ENCODE data around the gene BRMS1L. TPM values are rescaled to one million over a fixed set of nuclear protein-coding genes. Genes with fewer than 3 reads are reported as not detected.

BRMS1L gene
- total RNA-seq, 2 experiments from 2014 or later = 4.3 to 5.5 TPM

GRCh38 chr14:35895256-35895655, 69.1 kb downstream of the BRMS1L start:
- Mint-ChIP-seq H3K36me3 (ENCODE audit: low read depth) (peaks cover 9% of the 10 kb centered on the region), H3K4me1 (ENCODE audit: low read depth) (no peaks in the 10 kb centered on the region), H3K27ac (no peak overlapping the region), H3K9me3 (peaks cover 27% of the 10 kb centered on the region), H3K4me3 (no peak overlapping the region), H3K27me3 (no peaks in the 10 kb centered on the region)
- TF ChIP-seq CTCF (IDR thresholded peaks at IDR 0.05) = no peak
- intact Hi-C loops (cut with micrococcal nuclease) = no loop called here
- no peak for ATAC-seq
- no peak for DNase-seq
- ChIA-PET POLR2A (no interaction called here), CTCF (no interaction called here)

GRCh38 chr14:35897616-35898111, 71.5 kb downstream of the BRMS1L start:
- intact Hi-C loops (cut with micrococcal nuclease) = no loop called here
- ATAC-seq (no peak), DNase-seq (no peak)
- Mint-ChIP-seq H3K4me1 (ENCODE audit: low read depth) (no peaks in the 10 kb centered on the region), H3K27me3 (no peaks in the 10 kb centered on the region), H3K4me3 (no peak overlapping the region), H3K27ac (no peak overlapping the region), H3K9me3 (peaks cover 27% of the 10 kb centered on the region), H3K36me3 (ENCODE audit: low read depth) (peaks cover 9% of the 10 kb centered on the region)
- CTCF ChIA-PET = no interaction called here
- POLR2A ChIA-PET = interaction anchor here (0.7 kb wide), 1 partner anchor 98 kb away, joined by 3 read pairs; no protein-coding TSS in a partner anchor
- no peak for TF ChIP-seq CTCF (IDR thresholded peaks at IDR 0.05)

GRCh38 chr14:35898217-35898775, 72.2 kb downstream of the BRMS1L start:
- ChIA-PET CTCF (no interaction called here), POLR2A (interaction anchor here (0.7 kb wide), 1 partner anchor 97 kb away, joined by 3 read pairs; no protein-coding TSS in a partner anchor)
- Mint-ChIP-seq H3K27me3 (no peaks in the 10 kb centered on the region), H3K9me3 (peaks cover 27% of the 10 kb centered on the region), H3K4me1 (ENCODE audit: low read depth) (no peaks in the 10 kb centered on the region), H3K27ac (no peak overlapping the region), H3K4me3 (no peak overlapping the region), H3K36me3 (ENCODE audit: low read depth) (peaks cover 8% of the 10 kb centered on the region)
- no peak for ATAC-seq
- no peak for TF ChIP-seq CTCF (IDR thresholded peaks at IDR 0.05)
- DNase-seq = no peak
- intact Hi-C loops (cut with micrococcal nuclease) = no loop called here

GRCh38 chr14:35900741-35901140, 74.6 kb downstream of the BRMS1L start:
- H3K27me3 Mint-ChIP-seq = no peaks in the 10 kb centered on the region
- no peaks in the 10 kb centered on the region for H3K4me1 Mint-ChIP-seq (ENCODE audit: low read depth)
- ATAC-seq (no peak), DNase-seq (no peak)
- no peak for TF ChIP-seq CTCF (IDR thresholded peaks at IDR 0.05)
- H3K36me3 Mint-ChIP-seq (ENCODE audit: low read depth) = no peaks in the 10 kb centered on the region
- no peak overlapping the region for H3K4me3 Mint-ChIP-seq
- no peak overlapping the region for H3K27ac Mint-ChIP-seq
- H3K9me3 Mint-ChIP-seq = peaks cover 7% of the 10 kb centered on the region
- intact Hi-C loops (cut with micrococcal nuclease) = no loop called here
- CTCF ChIA-PET = no interaction called here
- POLR2A ChIA-PET = no interaction called here

- no peaks in the 10 kb centered on the region for H3K4me1 Mint-ChIP-seq (ENCODE audit: low read depth)
- no peaks in the 10 kb centered on the region for H3K27me3 Mint-ChIP-seq
- no peak overlapping the region for H3K27ac Mint-ChIP-seq
- CTCF ChIA-PET = interaction anchor here (0.8 to 1.0 kb wide), 2 partner anchors 18 to 26 kb away, joined by 3 read pairs; no protein-coding TSS in a partner anchor
- H3K9me3 Mint-ChIP-seq = no peaks in the 10 kb centered on the region
- intact Hi-C loops (cut with micrococcal nuclease) = no loop called here
- H3K4me3 Mint-ChIP-seq = no peak overlapping the region
- no peak for TF ChIP-seq CTCF (IDR thresholded peaks at IDR 0.05)
- ATAC-seq (no peak), DNase-seq (no peak)
- POLR2A ChIA-PET = no interaction called here
- no peaks in the 10 kb centered on the region for H3K36me3 Mint-ChIP-seq (ENCODE audit: low read depth)
These were observed 83.5 kb downstream of the BRMS1L start for GRCh38 chr14:35909665-35910064.

Measured in activated CD8-positive, alpha-beta T cell treated with anti-CD3 and anti-CD28 coated beads for 36 hours (primary cell).